ENCODE data around the gene CSNK1G3.

CSNK1G3 gene

DNA sequence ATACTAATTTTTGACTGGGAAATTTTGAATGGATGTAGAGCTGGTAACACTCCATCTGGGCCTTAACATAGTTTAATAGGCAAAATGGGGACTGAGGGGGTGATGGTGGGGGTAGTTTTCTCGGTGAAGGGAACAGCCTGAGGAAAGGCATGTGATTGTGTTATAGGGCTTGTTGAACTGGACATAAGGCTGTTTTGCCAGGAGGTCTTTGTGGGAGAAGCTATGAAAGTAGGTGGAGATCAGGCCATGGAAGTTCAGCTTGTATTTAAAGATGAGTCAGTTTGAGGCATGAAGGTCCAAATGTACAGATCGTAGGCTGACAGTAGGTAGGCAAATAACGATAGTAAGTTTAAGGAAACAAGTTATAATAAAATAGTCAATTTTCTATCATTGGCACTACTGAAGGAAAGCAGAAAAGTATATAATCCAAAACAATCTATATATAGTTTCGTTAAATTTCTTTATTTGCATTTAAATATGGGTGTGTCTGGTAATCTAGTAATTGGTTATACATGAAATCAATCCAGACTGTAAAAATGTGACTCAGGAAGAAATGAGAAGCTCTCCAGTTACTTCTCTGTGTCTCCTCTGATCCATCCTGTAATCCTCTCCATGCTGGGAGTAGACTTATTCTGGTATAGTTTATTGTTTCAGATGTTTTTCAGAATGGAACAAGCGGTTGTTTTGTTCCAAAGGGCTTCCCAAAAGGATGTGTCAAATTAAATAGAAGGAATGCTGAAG, 2.8 kb downstream of the CSNK1G3 start:
- DNase-seq: no peak

DNA sequence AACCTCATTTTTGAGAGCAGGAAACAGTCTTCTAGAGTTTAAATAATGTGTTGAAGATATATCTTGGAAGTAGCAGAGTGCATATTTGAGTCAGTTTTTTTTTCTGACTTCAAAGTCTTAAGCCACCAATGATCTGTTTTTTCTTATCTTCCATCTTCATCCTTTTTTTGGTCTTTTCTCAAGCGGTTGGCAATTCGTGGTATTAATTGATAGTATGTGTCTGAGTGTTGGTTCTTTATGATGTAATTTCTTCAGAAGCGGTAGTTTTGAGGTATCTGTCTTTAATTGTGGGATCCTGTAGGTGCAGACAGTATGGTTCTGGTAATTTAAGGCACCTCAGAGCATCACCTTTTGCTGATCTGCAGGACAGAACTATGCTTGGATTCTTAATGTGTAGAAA, 3.9 kb downstream of the CSNK1G3 start:
- DNase-seq: no peak

DNA sequence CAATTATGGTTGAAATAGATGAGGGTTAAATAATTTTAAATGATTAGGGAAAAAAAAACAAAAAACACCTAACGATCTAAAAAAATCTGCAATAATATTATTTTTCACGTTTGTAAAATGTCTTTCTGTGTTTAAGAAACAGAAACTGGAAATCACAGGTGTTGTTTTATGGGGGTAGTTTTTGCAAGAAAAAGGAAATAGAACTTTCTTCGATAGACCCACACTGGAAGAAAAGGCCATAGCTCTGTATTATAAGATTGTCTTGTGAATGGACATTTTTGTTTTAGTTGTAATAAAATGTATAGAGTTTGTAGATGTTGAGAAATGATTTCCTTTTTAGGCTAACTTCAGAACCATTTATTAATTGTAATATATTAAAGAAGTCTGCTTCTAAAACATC, 5.5 kb downstream of the CSNK1G3 start:
- no peak for DNase-seq

DNA sequence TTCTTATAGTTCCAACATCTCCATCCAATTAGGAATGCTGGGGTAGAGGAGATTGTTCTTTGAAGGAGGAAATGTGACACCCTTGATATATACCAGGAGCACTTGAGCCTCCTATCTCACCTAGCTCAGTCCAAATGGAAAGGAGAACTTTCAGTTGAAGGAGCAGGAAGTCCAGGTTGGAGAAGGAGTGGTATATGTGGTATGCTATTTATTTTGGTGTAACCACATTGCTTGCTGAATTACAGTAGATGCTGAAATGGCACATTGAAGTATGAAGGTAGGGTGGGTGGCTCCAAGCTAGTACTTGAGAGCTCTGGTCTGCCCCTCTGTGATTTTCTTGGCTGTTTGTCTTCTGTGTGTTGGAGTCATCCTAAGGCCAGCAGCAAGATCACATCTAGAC, 6.1 kb downstream of the CSNK1G3 start:
- DNase-seq: no peak

DNA sequence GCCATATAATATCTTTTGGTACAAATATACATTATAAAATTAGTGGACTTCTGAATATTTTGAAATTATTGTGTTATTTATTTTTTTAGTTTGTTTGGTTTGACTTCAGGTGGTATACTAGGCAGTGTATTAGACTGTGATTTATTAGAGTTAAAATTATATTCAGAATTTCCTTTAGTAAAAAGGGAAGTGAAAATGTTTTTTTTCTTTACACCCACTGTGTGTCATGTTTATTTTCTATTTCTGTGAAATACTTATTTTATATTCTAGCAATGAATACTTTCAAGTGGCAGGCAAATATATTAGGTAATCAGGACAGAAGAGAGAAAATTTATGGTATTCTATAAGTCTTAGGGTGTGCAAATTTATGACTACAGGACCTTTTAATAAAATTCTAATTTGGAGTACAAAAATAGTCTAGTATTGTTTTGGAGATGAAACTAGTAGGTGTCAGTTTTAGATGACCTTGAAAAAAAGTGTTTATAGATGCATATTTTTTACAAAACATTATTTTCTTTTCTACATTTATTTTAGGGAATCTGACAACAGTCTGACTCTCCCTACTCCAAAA, 8.8 kb downstream of the CSNK1G3 start:
- no peak for DNase-seq

DNA sequence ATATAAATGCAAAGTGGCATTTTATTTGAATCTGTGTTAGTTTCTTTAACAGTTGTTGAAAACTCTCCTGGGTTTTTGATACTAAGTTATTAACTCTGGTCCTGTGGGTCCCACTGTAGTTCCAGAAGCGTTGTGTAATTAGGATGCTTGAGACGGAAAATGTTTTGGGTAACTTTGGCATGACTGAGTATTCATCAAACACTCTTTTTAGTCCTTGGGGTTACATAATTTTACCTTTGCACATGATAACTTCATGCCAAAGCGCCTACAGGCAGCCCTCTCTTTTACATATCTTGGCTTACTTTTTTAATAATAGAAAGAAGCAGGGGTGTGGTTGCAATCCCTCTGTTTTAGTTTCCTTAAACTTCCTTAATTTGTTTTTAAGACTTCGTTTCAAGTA, 12.2 kb downstream of the CSNK1G3 start:
- DNase-seq: no peak

DNA sequence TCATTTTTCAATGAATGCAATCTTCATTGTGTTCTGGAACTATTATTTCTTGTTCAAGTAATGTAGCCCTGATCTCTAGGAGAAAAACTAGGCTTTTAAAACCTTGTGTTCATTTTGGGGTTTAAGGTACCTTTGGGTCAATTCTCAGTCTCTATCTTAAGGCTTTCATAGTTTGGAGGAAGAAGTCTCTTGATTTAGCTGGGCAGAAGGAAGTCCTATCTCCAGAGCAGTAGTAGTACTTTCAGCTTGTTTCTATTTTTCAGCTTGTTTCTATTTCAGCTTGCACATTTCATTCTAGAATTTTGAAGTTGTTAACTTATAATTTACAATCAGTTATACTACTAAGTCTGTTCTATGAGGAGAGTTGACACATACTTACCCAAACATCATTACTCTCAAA, 15.2 kb downstream of the CSNK1G3 start:
- DNase-seq: no peak

DNA sequence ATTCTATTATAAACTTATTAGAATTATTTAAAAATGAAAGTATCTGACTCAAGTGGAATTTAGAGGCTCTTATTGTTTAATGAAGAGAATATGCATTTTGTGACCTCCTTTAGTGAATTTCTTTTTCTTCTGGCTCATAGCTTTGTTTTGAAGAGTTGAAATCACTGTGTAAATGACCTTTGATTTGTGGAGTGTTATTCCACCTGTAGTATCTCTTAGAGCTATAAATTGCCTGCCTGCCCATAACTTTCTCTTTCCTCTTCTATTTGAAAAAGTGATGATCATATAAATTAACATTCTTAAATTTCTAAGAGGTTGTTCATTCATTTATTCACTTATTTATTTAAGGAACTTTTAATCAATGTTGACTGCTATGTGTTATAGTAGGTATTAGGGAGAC, 16.1 kb downstream of the CSNK1G3 start:
- DNase-seq: no peak

DNA sequence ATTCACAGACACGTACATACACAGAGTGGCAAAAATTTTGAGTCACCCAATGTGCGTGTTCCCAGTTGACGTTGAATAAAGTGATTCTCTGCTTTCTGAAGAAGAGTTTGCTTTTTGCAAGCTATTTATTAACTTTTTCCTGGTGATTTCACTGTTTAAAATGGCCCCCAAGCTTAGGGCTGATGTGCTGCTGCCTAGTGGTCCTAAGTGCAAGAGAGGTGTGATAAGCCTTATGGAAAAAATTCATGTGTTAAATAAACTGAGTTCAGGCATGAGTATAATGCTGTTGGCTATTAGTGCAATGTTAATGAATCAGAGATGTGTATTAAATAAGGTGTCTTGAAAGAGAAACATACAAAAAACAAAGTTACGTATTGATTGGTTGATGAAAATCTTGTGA, 16.9 kb downstream of the CSNK1G3 start:
- DNase-seq: no peak

DNA sequence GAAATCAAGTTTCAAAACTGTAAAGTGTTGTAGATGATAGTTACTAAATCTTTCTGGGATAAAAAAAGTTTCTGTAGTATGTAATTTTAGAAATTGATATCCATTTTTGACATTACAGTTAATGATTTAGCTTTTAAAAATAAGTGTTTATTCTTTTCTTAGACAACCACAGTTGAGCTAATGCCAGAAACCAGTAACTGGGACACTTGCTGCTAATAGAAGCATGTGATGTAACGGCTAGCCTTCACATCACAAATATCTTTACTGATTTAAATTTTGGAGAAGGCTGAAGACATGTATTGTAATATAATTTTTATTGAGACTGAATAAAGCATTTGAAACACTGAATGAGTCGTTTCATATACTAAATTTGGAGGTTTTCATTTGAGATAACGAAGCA, 18.8 kb downstream of the CSNK1G3 start:
- DNase-seq: no peak

DNA sequence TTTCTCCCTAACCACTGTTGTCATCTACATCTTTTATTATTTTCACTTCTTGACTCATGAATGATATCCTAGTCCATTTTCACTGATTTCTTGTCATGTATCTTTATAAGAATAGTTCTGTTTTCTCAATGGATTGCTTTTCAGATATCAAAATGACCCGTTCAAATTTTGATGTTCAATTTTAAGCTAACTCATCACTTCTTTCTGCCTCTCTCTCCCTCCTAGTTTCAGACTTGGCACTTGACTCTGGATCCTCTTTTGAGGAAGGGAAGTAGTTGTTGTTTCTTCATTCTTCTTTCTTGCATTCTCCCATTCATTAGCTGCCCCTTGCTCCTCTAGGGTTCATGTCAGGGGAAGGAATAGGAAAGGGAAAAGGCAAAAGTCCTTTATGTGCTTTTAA, 23.7 kb downstream of the CSNK1G3 start:
- DNase-seq: no peak

DNA sequence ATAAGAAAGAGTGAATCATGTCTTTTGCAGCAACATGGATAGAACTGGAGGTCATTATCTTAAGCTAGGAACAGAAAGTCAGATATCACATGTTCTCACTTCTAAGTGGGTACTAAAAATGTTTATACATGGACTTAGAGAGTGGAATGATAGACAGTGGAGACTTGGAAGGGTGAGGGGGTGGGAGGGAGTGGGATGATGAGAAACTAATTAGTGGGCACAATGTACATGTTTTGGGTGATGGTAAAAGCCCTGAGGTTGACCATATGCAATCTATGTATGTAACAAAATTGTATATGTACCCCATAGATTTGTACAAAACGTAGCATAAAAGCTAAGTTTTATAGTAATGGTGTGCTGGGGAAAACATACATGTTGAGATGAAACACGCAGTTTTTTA, 25.3 kb downstream of the CSNK1G3 start:
- DNase-seq: no peak

DNA sequence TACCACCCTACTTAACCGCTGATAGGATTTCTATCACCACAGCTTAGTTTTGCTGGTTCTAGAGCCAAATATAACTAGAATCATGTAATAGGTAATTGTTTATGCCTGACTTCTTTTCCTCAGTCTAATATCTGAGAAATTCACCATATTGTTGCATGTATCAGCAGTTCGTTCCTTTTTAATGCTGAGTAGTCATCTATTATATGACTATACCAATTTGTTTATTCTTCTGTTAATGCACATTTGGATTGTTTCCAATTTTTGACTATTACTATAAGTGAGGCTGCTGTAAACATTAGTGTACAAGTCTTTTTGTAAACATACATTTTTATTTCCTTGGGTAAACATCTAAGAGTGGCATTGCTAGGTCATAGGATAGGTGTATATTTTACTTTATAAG, 25.9 kb downstream of the CSNK1G3 start:
- no peak for DNase-seq

DNA sequence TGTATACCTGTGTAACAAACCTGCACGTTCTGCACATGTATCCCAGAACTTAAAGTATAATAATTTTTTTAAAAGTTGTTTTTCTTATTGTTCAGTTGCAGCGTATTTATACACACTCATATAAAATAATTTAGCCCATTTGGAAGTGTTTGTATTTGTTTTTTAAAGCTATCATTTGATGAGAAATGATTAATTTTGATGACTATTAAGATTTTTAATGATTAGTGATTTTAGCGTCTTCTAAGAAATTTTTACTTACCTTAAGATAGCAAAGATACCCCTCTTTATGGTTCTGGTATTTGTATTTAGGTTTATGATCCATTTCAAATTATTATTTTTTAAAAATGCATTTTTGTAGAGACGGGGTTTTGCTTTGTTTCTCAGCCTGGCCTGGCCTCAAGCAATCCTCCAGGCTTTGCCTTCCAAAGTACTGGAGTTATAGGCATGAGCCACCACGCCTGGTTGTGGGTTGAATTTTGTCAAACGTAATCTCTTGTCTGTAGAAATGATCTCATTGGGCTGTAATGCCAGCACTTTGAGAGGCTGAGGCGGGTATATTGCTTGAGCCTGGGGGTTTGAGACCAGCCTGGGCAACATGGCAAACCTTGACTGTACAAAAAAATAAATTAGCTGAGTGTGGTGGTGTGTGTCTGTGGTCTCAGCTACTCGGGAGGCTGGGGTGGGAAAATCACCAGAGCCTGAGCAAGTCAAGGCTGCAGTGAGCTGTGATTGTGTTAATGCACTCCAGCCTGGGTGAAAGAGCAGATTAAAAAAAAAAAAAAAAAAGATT, 26.9 kb downstream of the CSNK1G3 start:
- no peak for DNase-seq

DNA sequence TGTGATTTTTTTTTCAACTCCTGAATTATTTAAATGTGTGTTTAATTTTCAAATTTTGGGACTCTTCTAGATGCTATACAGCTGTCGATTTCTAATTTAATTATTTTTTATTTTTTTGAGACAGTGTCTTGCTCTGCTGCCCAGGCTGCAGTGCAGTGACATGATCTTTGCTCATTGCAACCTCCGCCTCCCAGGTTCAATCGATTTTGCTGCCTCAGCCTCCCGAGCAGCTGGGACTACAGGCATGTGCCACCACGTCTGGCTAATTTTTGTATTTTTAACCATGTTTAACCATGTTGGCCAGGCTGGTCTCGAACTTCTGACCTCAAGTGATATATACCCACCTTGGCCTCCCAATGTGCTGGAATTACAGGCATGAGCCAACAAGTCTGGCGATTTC, 28.6 kb downstream of the CSNK1G3 start:
- DNase-seq: no peak

DNA sequence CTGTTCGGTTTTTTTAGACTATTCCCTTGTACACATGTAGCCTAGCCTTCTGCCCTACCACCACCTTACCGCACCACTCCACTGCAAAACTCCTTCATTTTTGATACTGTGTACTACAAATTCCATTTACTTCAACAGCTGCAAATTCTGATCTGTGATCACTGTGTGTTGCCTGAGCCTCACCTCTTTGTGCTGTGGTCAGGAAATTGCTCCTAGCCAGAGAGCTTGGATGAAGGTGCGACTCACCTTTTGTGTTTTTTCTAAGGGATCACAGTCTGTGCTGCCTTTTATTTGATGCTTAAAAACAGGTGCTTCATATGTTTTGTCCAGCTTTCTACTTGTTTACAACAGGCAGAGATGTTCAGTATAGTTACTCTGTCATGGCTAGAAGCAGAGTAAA, 31.5 kb downstream of the CSNK1G3 start:
- no peak for DNase-seq

DNA sequence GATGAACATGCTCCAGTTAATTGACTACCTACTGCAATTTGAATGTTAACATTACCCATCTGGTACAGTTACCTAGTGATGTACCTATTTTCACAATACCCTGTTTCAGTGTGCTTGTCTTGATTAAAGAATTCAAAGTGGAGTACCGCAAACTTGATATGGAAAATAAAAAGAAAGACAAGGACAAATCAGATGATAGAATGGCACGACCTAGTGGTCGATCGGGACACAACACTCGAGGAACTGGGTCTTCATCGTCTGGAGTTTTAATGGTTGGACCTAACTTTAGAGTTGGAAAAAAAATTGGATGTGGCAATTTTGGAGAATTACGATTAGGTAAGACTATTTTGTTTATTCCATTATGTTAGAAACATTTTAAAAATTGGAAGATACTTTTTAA, 33.5 kb downstream of the CSNK1G3 start:
- DNase-seq: no peak

DNA sequence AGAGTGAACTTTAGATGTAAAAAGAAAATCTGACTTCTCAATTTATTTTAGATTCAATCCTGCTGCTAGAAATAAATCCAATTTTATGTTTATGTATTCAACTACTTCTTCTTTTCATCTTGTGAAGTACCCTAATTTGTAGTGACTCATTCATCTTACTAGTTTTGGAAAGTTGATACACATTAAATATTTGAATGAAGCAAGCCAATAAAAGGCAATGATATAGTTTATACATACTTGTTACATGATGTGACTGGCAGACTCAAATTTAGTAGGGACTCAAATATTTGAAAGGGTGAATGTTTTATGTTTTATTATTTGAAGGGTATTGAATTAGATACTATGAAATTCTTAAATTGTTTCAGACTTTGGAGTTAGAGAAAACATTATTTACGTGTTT, 34.7 kb downstream of the CSNK1G3 start:
- no peak for DNase-seq

DNA sequence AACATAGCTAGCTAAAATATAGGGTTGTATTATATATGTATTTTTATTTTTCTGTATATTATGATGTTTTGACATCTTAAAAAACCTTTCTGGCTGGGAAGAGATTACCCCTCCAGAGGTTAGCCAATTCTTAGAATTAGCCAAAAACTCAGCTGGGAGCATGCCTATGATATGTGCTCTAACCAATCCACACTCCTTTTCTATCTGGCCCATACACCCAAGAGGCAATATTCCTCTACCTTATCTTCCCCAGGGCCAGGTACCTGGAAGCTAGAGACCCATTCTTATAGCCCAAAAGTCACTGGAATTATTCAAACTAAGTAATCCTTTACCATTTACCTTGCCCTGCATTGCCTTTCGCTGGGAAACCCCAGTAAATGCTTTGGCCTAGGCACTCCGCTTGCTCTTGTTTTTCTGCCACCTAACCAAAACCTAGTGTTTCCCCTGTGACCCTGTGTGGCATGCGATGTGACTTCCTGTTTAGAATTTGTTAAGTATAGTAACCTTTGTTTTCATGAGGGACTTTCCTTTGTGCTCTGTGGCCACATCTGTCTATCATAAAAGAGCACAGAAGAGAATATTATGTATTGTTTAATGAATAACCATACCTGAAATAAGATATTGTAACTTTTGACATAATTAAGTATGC, 37.4 kb downstream of the CSNK1G3 start:
- no peak for DNase-seq

DNA sequence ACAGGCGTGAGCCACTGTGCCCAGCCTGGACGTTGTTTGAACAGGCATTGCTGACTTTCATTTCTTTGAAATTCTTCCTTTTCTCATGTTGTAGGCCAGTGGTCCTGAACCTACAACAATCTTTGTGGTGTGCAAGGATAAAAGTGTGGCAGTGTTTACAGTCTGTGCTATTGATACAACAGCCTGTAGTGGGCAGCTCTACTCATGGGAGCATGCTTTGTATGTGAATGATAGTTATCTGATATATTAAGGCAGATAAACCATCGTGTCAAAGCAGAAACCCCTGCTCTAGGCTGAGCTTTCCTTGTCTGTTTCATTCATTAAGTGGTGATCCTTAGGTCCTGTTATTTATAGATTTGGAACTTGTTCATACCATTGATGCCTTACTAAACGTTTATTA, 42.6 kb downstream of the CSNK1G3 start:
- no peak for DNase-seq

DNA sequence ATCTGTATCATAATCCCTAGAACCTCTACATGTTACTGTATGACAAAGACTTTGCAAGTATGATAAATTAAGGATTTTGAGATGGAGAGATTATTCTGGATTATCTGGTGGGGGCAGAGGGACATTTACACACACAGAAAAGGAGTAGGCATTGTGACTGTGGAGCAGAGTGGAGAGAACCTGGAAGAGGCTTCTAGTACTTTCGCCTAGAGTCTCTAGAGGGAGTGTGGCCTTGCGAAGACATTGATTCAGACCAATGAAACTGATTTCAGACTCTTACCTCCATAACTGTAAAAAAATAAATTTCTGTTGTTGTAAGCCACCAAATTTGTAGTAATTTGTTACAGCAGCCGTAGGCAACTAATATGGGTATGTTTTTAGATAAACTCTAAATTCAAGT, 45.9 kb downstream of the CSNK1G3 start:
- no peak for DNase-seq

DNA sequence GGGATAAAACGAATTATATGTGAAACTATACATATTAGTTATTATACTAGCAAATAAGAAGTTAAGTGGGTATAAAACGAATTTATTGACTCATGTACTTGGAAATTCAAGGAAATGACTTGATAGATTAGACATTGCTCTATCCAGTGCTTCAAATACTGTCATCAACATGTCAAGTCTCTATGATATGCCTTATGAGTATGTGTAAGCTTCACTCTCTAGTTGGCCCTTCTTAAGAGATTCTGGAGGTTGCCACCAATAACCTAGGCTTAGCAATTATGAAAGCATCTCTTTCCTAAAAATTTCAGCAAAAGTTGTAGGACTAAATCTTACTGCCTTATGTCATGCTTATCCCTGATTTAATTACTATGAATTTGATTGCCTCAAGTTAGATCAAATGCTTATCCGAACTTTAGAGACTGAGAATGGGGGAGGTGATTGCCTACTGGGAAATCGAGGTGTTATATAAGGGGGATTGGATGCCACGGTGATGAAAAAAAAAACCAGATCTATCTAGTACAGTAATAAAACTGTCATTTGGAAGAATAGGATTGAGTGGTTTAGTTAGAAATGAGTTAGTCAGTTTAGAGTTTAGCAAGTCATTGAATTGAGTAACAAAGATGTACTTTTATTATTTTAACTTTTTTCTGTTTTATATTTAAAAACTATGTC, 46.9 kb downstream of the CSNK1G3 start:
- DNase-seq: no peak

DNA sequence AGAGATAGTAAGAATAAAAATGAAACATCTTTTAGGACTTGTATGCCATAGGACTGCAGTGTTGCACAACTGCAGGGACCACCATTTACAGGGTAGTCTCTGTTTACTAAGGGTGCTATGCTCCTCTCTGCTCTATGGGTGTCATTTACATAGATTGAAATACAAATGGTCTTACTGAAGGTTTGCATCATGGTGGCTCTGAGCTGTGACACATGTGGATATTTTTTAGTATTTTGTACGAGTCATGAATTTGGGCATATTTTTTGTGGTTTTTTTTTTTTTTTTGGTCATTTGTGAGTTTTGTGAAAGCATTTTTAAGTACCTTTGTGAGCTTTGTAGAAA, 47.4 kb downstream of the CSNK1G3 start:
- no peak for DNase-seq

Data from NCI-H774 (cell line).